Neural progenitor cell (in vitro differentiated cells): ENCODE data around the gene STAG1. TPM values are rescaled to one million over a fixed set of nuclear protein-coding genes. Genes with fewer than 3 reads are reported as not detected.
"Not testable (repeated sequence)": the region's sequence is repeated elsewhere in the genome, so short reads cannot be mapped to it uniquely, and the experiment has no call there.

Source experiments
- DNase-seq: peaks from one replicate; pipeline ENCODE4 v3.0.0-alpha.2; 2016; ENCODE audit warnings: low spot score
- H2AFZ ChIP-seq: fragments of 200-600 bp; sonication (generic); replicated peaks from 2 replicates; pipeline ENCODE4 v1.6.1; 2016; ENCODE audit warnings: antibody characterized with exemption
- H3F3A ChIP-seq: fragments of 200-600 bp; sonication (generic); 2 replicates; pipeline ENCODE4 v1.6.1; 2016; ENCODE audit warnings: antibody characterized with exemption, low read depth
- H3K27ac ChIP-seq: fragments of 200-600 bp; sonication (generic); 2 replicates; pipeline ENCODE4 v1.5.1; 2016; ENCODE audit warnings: mild to moderate bottlenecking
- H3K27me3 ChIP-seq: fragments of 200-600 bp; sonication (generic); 2 replicates; pipeline ENCODE4 v1.6.1; 2016; ENCODE audit warnings: mild to moderate bottlenecking, moderate library complexity
- H3K36me3 ChIP-seq: fragments of 200-600 bp; sonication (generic); 2 replicates; pipeline ENCODE4 v1.5.1; 2016
- H3K4me1 ChIP-seq: fragments of 200-600 bp; sonication (generic); 2 replicates; pipeline ENCODE4 v1.6.1; 2016; ENCODE audit warnings: mixed run types
- H3K4me2 ChIP-seq: fragments of 200-600 bp; sonication (generic); 2 replicates; pipeline ENCODE4 v1.6.1; 2016
- H3K4me3 ChIP-seq: fragments of 200-600 bp; sonication (generic); 2 replicates; pipeline ENCODE4 v1.5.1; 2016
- H3K79me2 ChIP-seq: fragments of 200-600 bp; sonication (generic); 2 replicates; pipeline ENCODE4 v1.6.1; 2016; ENCODE audit warnings: low read depth
- H3K9ac ChIP-seq: fragments of 200-600 bp; sonication (generic); 2 replicates; pipeline ENCODE4 v1.6.1; 2016
- H3K9me3 ChIP-seq: fragments of 200-600 bp; sonication (generic); 2 replicates; pipeline ENCODE4 v1.5.1; 2016; ENCODE audit warnings: low read depth
- H4K20me1 ChIP-seq: fragments of 200-600 bp; sonication (generic); 2 replicates; pipeline ENCODE4 v1.6.1; 2016; ENCODE audit warnings: low read depth
- H3K27ac Mint-ChIP-seq: 3 replicates; pipeline ENCODE4 v1.8.0; 2021; ENCODE audit warnings: mixed read lengths
- H3K27me3 Mint-ChIP-seq: 2 replicates; pipeline ENCODE4 v1.8.0; 2022; ENCODE audit warnings: low read depth, mild to moderate bottlenecking, inconsistent platforms, moderate library complexity, mixed read lengths; ENCODE audit not compliant: insufficient read depth
- H3K36me3 Mint-ChIP-seq: 3 replicates; pipeline ENCODE4 v1.8.0; 2021; ENCODE audit warnings: mixed read lengths
- H3K4me1 Mint-ChIP-seq: 3 replicates; pipeline ENCODE4 v1.8.0; 2021; ENCODE audit warnings: mixed read lengths
- H3K4me3 Mint-ChIP-seq: 3 replicates; pipeline ENCODE4 v1.8.0; 2021; ENCODE audit warnings: mild to moderate bottlenecking, moderate library complexity, mixed read lengths
- H3K9me3 Mint-ChIP-seq: 3 replicates; pipeline ENCODE4 v1.8.0; 2020; ENCODE audit warnings: mixed read lengths
- CTCF ChIP-seq: fragments of 200-600 bp; sonication (generic); IDR thresholded peaks from 2 replicates; pipeline ENCODE4 v1.5.1; 2017; ENCODE audit warnings: antibody characterized with exemption, mild to moderate bottlenecking
- EZH2 ChIP-seq: fragments of 200-600 bp; sonication (generic); IDR thresholded peaks from 2 replicates; pipeline ENCODE4 v1.6.1; 2017; ENCODE audit warnings: antibody characterized with exemption, mild to moderate bottlenecking, moderate library complexity
- EZH2phosphoT487 ChIP-seq: fragments of 200-600 bp; sonication (generic); IDR thresholded peaks from 2 replicates; pipeline ENCODE4 v1.6.1; 2017; ENCODE audit warnings: antibody characterized with exemption
- total RNA-seq: library from RNA; depleted of rRNA; stranded (reverse); fragments of >200 nt; gene quantifications from 2 replicates; pipeline ENCODE4 v1.2.3, GENCODE V29; 2015; ENCODE audit warnings: low replicate concordance

The STAG1 gene
- total RNA-seq, 1 donor from 2014 or later = 38.3 TPM

DNA sequence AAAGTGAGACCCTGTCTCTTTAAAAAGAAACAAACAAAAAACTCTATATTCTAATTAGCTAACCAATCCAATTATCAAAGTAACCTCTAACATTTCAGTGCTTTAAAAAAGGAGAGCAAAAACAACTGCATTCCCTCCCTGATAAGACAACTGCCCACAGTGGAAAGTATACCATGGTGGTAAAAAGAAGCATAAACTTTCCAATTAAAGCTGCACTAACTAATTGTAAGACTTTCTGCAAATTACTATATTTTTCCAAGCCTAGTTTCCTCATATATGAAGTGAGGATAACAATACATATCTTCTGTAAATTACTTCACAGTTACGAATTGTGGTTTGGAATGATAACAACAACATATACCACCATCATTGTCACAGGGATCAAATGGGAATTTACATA, 35.5 kb downstream of the STAG1 start:
- Histone ChIP-seq H3F3A (peaks cover 5% of the 10 kb centered on the region), H2AFZ (no peak overlapping the region), H3K4me3 (no peak overlapping the region), H3K4me1 (no peaks in the 10 kb centered on the region), H4K20me1 (no peaks in the 10 kb centered on the region), H3K27ac (no peak overlapping the region), H3K36me3 (no peaks in the 10 kb centered on the region), H3K9ac (no peak overlapping the region), H3K79me2 (peaks cover 97% of the 10 kb centered on the region), H3K9me3 (no peaks in the 10 kb centered on the region), H3K27me3 (no peaks in the 10 kb centered on the region), H3K4me2 (no peak overlapping the region)
- H3K27me3 Mint-ChIP-seq = peaks cover 2% of the 10 kb centered on the region
- DNase-seq = no peak
- H3K9me3 Mint-ChIP-seq = peaks cover 12% of the 10 kb centered on the region
- H3K4me1 Mint-ChIP-seq = no peaks in the 10 kb centered on the region
- H3K27ac Mint-ChIP-seq = no peak overlapping the region
- TF ChIP-seq CTCF (no peak), EZH2phosphoT487 (no peak), EZH2 (no peak)
- no peak overlapping the region for H3K4me3 Mint-ChIP-seq
- H3K36me3 Mint-ChIP-seq = peaks cover 25% of the 10 kb centered on the region

DNA sequence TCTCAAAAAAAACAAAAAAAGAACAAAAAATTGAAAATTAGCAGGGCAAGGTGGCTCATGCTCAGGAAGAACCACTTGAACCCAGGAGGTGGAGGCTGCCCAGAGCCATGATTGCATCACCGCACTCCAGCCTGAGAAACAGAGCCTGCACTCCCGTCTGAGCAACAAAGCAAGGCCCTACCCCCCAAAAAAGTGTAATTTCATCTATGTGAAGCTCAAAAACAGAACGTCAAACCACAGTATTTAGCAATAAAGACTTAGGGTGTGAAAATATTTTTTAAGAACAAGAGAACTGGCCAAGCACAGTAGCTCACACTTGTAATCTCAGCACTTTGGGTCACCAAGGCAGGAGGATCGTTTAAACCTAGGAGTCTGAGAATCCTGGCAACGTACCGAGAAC, 38.2 kb downstream of the STAG1 start:
- H3K27ac Mint-ChIP-seq = no peak overlapping the region
- Histone ChIP-seq H3K9me3 (no peaks in the 10 kb centered on the region), H3K4me1 (no peaks in the 10 kb centered on the region), H3K4me3 (no peak overlapping the region), H4K20me1 (no peaks in the 10 kb centered on the region), H3F3A (no peaks in the 10 kb centered on the region), H3K79me2 (peaks cover 98% of the 10 kb centered on the region), H3K36me3 (no peaks in the 10 kb centered on the region), H3K27me3 (no peaks in the 10 kb centered on the region), H3K27ac (no peak overlapping the region), H2AFZ (no peak overlapping the region), H3K9ac (no peak overlapping the region), H3K4me2 (no peak overlapping the region)
- H3K9me3 Mint-ChIP-seq = peaks cover 3% of the 10 kb centered on the region
- TF ChIP-seq EZH2 = no peak
- TF ChIP-seq CTCF = no peak
- TF ChIP-seq EZH2phosphoT487 = no peak
- DNase-seq = no peak
- H3K4me3 Mint-ChIP-seq = no peak overlapping the region
- no peaks in the 10 kb centered on the region for H3K4me1 Mint-ChIP-seq
- H3K27me3 Mint-ChIP-seq = no peaks in the 10 kb centered on the region
- peaks cover 19% of the 10 kb centered on the region for H3K36me3 Mint-ChIP-seq

GRCh38 chr3:136712941-136713340, 39.2 kb downstream of the STAG1 start:
- Mint-ChIP-seq H3K27ac (no peak overlapping the region), H3K9me3 (peaks cover 2% of the 10 kb centered on the region), H3K4me1 (no peaks in the 10 kb centered on the region), H3K27me3 (no peaks in the 10 kb centered on the region), H3K36me3 (peaks cover 17% of the 10 kb centered on the region), H3K4me3 (no peak overlapping the region)
- DNase-seq = no peak
- H4K20me1 ChIP-seq = no peaks in the 10 kb centered on the region
- no peaks in the 10 kb centered on the region for H3K36me3 ChIP-seq
- no peaks in the 10 kb centered on the region for H3K27me3 ChIP-seq
- TF ChIP-seq EZH2 (no peak), EZH2phosphoT487 (no peak), CTCF (no peak)
- H3K27ac ChIP-seq = no peak overlapping the region
- H3K4me2 ChIP-seq = no peak overlapping the region
- H3F3A ChIP-seq = no peaks in the 10 kb centered on the region
- no peak overlapping the region for H3K9ac ChIP-seq
- H3K9me3 ChIP-seq = no peaks in the 10 kb centered on the region
- H3K4me1 ChIP-seq = no peaks in the 10 kb centered on the region
- H3K79me2 ChIP-seq = peaks cover 95% of the 10 kb centered on the region
- no peak overlapping the region for H3K4me3 ChIP-seq
- H2AFZ ChIP-seq = no peak overlapping the region

GRCh38 chr3:136711888-136712287, 40.3 kb downstream of the STAG1 start:
- not testable (repeated sequence) for H3K4me1 ChIP-seq, H2AFZ ChIP-seq, H3K27ac ChIP-seq, H4K20me1 ChIP-seq, H3K9me3 ChIP-seq, H3K4me2 ChIP-seq, H3K4me3 Mint-ChIP-seq, DNase-seq, H3K9me3 Mint-ChIP-seq, H3K27ac Mint-ChIP-seq, H3K27me3 Mint-ChIP-seq, H3K27me3 ChIP-seq, H3K4me1 Mint-ChIP-seq, H3K4me3 ChIP-seq, H3F3A ChIP-seq, H3K9ac ChIP-seq, H3K36me3 ChIP-seq
- peaks cover 95% of the 10 kb centered on the region for H3K79me2 ChIP-seq
- H3K36me3 Mint-ChIP-seq = peaks cover 25% of the 10 kb centered on the region
